ENCODE results near the gene CLCN3.
"Not testable (repeated sequence)": the region's sequence is repeated elsewhere in the genome, so short reads cannot be mapped to it uniquely, and the experiment has no call there.

Gene CLCN3

DNA sequence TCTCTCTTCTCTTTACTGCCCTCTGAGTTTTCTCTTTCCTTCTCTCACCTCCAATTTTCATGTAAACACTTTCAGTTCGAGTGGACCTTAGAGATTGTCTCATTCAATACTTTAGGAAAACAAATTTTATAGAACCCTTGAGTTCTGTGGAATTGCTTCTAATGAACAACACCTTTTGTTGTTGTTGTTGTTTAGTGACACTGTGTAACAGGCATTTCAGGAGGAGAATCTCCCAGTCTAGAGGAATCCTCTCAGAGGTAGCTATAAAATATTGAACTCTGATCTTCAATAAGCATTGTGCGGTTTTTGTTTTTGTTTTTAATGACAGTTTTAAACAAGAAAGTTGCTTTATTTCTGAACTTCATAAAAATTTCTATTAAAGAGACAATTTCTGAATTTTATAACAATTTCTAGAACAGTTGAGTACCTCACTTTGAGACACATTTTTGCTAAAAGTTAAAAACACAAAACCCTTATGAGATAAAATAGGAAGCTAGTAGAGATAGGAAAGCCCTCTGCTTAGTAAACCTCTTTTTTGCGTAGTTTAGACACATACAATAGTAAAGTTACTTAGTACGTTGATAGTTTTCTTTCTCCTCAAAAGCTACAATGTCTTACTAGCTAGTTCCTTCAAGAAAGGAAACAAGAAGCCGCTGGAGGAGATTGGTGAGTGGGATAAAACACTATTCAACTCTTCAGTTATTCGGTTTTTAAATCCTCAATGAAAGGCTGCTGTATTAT lies 38.8 kb downstream of the CLCN3 start:
- no peak for DNase-seq

DNA sequence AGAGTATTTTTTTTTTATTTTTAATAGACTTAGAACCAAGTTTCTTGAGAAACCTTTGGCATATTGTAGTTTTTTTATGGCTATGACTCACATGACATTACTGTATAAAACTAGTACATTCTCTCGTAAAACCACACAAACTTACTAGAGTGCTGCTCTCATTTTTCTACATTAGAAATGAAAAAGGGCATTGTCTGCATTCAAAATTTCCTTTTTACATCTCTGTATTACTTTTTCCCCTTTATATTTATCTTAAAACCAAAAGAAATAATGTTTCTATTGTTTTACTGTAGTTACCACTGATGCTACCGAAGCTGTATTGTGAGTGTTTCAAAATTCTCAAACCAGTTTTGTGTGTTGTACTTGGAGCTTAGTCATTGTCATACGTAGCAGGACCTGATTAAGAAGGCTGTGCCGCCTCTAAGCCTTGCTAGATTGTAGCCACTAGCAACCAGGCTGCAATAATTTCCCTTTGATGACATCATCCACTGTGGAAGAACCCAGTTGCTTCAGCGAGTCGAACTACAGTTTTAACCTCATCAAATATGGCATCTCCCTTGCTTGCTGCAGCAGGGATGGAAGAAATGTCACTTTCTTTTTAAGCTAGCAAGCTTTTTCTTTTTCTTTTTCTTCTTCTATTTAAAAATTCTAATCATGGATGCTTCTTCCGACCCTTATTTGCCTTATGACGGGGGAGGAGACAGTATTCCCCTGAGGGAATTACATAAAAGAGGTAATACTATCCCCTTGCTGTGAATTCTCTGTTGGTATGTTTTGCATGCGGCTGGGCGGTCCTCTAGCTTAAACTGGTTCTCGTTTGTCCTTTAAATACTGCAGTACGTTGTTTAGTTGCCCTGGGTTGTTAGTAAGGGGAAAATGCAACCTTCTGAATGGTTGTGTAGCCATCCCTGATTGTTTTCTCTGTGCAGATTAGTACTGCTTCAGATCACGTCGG lies 39.6 kb downstream of the CLCN3 start:
- no peak for DNase-seq

DNA sequence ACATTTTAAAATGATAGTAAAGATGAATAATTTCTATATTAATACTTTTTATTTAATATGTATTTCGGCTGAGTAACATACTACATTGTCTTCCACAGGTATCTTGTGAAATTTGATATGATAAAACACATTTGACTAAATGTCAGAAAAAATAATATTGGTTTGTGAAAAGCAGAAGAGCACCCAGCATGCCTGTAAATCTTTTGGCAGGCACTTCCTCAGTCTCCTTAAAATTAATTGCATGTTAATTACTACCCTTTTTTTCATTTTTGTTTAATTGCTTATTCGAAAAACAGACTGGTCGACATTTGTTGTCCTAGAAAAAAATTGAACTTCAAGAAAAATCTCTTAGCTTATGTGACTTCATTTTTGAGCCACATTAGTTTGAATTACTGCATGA lies 40.6 kb downstream of the CLCN3 start:
- DNase-seq: no peak

DNA sequence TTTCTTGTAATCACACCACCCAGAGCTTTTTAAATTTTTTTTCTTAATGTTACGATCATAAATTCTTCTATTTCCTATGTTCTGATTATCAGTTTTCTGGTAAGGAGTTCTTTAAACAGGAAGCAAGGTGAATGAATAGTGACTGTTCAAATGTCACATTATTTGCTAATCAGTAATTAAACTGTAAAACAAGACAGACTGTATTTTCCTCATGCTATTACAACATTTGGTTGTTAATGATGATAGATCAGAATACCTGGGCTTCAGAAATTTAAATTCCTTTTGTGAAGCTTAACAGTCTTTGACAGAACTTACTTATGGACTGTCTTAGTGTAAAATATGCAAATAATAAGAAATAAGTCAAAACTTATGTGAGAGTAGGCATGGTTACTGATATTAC lies 41.4 kb downstream of the CLCN3 start:
- DNase-seq: no peak

DNA sequence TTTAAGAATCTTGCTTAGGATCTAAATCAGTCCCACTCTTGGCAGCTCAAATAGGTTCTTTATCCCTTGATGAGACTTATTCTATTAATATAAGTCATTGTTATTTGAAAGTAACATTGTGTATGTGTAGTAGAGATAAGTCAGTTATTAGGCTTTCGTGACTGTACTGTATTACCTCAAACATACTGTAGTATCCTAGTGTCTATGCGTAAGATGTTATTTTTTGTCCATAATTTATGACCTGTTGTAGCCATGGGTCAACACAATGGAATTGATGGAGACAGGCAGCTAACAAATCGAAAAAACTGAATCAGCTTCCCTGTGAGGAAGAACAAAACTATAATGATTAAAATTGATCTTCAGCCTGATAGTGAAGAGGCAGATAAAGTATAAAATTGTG lies 41.8 kb downstream of the CLCN3 start:
- DNase-seq: no peak

DNA sequence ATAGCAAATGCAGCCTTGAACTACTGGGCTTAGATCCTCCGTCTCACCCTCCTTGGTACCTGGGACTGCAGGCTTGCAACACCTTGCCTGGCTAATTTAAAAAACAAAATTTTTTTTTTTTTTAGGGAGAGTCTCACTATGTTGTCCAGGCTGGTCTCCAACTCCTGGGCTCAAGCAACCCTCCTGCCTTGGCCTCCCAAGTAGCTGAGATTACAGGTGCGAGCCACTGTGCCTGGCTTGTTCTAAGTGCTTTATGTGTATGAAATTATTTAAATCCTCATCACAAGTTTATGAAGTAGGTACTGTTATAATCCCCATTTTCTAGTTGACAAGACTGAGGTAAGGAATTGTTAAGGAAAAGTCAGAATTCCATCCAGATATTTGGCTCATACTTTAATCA lies 43.0 kb downstream of the CLCN3 start:
- DNase-seq: no peak

DNA sequence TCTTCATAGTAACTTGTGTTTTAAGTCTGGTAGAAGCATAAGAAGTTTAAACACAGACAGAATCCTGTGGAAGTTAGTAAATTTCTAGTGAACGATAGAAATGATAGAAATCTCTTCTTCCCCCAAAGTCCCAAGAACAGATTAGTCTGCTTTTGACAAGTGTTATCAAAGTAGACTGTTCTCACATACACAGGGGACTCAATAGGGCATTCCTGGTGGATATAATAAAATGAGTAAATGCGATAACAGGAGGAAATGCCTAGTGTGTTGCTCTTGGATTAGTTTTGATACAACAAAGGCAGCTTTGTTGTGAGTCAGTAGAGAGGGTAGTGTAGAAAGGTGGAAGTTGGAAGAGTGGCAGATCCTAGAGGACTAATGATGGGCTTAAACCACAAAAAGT lies 43.5 kb downstream of the CLCN3 start:
- no peak for DNase-seq

DNA sequence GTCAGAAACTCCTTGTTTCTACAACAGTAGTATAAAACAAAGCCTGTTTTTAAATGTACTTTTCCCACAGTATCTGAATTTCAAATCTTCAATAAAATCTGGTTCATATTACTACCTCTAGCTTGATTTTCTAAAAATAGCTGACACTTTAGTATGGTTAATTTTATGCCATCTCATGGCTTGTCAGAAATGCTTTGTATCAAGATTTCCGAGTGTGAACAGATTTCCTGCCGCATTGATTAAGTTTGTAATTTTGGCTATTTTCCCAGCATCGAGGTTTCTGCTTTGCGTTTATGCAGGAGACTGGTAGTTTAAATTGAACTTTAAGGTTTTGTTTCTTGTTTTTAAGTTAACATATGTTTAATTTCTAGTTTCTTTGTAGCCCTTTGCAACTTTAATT lies 44.2 kb downstream of the CLCN3 start:
- DNase-seq: no peak

DNA sequence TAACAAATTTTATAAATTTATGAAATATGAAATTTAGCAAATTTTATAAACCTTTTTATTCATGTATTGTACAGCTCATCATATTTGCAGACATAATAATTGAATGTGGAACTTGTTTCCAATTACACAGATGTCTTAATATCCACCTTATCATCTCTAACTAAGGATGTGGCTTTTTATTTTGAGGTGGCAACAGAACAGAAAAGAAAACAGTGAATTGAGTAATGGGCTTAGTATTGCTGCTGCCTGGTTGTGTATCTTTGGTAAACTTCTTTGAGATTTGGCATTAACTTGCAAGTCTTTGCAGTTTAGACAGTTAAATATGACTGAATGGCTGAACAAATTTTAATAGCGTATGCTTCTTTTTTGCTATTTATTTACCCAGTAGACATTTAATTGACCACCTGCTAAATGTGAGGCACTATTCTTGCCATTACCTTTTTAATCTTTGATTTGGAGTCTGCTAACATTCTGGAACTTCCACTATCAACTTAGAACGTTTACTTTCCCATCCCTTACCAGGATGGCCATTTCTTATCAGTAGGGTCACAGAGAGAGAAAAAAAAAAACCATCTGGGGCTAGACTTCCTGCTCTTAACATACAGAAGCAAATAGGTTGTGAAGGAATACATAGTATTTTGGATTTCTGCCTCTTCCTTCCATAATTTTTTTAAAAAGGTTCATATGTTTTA lies 44.8 kb downstream of the CLCN3 start:
- DNase-seq: no peak

DNA sequence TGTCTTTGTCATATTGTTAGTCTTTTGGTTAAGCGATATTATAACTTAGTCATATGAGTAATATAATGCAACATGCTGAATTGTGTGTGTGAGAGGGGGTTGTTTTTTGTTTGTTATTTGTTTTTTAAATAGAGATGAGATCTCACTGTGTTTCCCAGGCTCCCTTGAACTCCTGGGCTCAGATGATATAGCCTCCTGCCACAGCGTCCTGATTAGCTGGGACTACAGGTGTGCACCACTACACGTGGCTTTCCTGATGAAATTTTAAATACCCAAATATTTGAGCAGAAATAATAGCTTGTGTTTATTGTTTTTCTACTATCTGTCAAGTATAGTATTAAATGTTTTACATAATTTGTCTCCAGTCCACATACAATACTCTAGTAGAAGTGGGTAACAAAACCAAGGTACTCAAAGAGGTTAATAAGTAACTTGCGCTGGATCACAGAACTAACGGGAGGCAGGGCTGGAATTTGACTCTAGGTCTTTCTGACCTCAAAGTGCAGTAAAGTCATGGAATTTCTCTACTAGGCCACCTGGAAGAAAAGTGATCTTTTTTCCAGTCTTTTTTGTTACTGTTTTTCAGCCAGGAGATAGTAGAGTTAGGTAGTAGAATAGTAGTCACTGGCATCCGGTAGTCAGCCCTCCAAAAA lies 47.8 kb downstream of the CLCN3 start:
- no peak for DNase-seq

DNA sequence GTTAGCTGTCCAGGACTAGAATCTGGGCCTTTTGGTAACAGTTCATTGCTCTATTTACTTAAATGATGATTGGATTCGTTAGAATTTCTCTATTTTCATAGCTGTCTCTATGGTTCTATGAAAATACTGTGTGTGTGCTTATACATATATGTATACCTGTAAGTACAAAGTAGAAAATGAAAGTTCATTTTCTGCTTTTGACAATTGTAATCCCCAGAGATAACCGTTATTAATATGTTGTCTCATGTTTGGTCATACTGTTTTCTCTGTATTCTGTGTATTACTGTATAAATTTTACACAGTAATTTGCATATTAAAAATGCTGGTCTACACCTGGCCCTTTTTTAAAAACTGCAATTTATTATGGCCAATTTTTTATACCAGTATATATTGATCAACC lies 55.4 kb downstream of the CLCN3 start:
- DNase-seq: no peak

DNA sequence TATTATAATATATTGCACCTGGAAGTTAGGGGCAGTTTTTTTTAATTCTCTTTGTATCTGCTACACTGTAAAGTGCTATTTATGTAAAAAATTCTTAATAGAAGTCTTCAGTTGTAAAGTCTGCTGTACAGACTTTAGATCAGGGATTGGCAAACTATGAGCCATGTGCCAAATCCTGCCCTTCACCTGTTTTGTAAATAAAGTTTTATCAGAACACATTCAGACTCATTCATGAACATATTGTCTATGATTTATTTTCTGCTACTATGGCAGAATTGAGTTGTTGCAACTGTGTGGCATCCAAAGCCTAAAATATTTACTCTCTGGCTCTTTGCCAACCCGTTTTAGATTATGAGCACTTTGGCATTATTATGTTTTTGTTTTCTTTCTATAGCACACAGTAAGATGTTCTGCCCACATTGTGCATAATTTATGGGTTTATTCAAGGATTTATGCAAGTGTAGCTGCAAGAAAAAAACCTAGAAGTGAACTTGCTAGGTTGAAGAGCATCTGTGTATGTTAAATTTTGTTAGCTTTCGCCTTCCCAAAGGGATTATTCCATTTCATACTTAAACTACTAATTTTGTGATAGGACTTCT lies 56.9 kb downstream of the CLCN3 start:
- DNase-seq: no peak

DNA sequence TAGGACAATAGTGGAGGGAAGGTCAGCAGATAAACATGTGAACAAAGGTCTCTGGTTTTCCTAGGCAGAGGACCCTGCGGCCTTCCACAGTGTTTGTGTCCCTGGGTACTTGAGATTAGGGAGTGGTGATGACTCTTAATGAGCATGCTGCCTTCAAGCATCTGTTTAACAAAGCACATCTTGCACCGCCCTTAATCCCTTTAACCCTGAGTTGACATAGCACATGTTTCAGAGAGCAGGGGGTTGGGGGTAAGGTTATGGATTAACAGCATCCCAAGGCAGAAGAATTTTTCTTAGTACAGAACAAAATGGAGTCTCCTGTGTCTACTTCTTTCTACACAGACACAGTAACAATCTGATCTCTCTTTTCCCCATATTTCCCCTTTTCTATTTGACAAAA lies 58.1 kb downstream of the CLCN3 start:
- DNase-seq: not testable (repeated sequence)

DNA sequence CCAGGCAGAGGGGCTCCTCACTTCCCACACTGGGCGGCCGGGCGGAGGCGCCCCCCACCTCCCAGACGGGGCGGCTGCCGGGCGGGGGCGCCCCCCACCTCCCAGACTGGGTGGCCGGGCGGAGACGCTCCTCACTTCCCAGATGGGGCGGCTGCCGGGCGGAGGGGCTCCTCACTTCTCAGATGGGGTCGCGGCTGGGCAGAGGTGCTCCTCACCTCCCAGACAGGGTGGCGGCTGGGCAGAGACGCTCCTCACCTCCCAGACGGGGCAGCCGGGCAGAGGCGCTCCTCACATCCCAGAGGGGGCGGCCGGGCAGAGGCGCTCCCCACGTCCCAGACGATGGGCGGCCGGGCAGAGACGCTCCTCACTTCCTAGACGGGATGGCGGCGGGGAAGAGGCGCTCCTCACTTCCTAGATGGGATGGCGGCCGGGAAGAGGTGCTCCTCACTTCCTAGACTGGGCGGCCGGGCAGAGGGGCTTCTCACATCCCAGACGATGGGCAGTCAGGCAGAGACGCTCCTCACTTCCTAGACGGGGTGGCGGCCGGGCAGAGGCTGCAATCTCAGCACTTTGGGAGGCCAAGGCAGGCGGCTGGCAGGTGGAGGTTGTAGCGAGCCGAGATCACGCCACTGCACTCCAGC lies 58.7 kb downstream of the CLCN3 start:
- DNase-seq: not testable (repeated sequence)

DNA sequence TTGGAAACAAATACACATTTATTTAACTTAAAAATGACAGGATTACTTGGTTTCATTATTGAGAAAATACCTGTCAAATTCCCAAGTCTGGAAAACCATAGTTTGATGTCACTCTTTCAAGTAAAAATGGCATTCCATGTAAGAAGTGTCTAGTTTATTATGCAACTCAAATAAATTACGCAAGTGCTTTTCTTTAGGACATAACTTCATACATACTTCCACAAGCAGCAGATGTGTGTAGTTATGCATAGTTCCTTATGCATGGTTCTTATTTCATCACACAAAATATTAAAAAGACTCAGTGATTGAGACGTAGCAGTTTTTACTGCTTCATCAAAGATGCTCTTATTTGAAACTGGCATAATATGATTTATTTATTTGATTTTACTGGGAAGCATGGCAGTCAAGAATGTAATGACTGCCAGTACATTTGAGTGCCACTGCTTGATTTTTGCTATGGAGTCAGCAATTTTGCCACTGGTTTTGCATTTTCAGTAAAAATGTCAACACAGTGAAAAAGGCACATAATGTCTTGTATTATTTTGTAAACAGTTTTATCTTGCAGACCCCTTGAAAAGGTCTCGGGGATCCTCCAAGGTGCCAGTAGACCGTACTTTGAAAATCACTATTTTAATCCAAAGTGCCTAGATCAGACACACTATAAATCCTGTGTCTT lies 62.1 kb downstream of the CLCN3 start:
- no peak for DNase-seq

DNA sequence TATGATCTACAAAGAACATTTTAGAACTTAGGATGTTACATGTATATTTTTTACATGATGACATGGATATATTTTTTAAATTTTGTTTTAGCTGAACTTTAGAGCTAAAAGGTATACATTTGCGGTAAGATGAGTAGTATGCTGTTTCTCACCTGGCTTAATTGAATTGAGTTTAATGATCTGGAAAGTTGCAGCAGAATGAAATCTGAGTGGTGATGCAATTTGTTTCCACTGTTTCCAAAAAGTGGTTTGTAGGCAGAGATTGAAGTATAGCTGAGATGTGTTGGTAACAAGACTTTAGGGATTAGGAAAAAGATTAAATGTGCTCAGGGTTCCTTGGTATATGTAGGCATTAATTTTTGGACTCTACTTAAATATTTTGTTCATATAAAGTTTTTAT lies 69.3 kb downstream of the CLCN3 start:
- no peak for DNase-seq

DNA sequence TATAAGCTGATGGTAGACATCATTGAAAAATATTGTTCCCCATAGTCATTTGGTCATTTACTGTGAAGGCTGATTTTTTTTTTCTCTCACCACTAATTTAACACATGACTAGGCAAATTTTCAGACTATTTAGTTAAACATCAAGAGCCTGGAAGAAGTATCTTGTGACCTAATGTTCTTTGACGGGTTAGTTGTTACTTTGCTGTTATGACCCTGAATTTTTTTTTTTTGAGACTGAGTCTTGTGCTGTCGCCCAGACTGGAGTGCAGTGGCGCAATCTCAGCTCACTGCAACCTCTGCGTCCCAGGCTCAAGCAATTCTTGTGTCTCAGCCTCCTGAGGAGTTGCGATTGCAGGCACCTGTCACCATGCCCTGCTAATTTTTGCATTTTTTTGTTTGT lies 70.4 kb downstream of the CLCN3 start:
- no peak for DNase-seq

DNA sequence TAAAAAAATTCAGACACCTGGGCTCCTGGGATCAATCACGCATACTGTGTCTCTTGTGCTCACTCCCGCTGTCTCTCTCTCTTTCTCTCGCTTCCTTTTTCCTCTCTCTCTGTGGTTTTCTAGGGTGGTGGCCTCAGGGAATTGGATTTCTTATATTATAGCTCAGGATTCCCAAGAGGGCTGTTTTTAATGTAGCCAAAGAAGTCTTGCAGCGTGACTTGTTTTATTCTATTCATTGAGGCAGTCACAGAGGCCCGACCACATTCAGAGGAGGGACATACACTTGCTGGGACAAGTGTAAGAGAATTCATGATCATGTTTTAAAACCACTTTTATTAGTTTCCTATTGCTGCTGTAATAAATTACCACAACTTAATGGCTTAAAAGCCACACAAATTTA lies 78.0 kb downstream of the CLCN3 start:
- DNase-seq: no peak

DNA sequence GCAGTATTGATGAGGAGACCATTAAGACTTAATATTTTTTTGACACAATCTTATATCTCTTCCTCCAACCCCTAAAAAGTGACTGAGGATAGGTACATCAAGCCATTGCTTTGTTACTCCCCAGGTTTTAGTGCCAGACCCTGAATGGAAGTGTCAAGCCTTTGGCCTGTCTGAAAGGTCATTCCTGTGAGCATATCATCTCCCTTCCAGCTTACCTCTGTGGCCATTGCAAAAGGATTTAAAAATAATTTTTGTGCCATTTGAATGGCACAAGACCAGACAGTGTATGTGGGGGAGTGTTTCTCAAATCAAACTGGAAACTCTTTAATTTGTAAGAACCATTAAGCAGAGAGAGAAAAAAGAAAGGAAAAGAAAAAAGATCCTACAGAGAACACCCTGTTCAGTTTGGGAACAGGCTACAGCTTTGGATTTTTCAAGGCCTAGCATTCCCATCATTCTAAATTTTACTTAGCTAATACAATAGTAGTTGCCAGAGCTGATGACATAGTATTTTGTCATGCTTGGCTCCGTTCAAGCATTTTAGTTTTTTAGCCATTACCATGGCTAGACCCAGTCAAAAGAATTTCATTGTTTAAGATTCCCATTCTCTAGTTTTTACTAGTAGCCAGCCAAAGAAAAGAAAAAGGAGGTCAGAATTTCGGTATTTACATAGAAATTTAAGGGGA lies 87.7 kb downstream of the CLCN3 start:
- DNase-seq: no peak

DNA sequence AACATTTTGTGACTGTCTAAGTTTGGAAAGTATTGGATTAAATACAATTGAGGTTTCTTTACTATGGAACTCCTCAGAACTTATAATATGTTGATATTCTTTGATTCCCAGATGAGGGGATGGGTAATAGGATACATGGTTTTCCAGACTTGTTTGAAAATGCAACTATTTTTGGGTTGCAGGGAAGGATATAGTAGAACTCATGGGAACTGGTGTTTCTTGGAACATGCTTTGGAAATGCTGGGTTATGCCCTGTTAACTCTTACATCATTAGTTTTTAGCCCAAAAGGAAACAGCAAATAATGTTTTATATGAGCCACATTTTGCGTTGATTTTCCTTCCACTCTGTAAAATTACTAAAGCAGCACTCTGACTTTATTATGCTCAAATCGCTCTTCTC lies 95.4 kb downstream of the CLCN3 start:
- no peak for DNase-seq

DNA sequence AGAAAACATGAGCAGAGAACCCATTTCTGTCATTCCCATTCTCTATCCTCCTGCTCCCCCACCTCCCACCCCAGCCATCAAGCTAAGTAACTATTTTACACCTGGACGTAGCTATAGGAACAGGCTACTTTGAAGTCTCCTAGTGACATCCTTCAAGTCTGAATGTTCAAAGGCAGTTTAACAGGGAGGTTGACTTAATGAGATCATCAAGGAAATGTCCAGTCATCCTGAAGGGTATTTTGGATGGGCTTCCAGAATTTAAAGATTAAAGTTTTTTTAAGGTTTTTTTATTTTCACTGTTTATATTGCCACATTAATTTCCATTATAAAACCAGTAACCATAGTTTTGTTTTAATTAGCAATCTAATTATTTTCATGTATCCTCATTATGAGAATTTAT lies 96.3 kb downstream of the CLCN3 start:
- DNase-seq: no peak
